Measurements from ENCODE around the gene PLXNC1.

The PLXNC1 gene

DNA sequence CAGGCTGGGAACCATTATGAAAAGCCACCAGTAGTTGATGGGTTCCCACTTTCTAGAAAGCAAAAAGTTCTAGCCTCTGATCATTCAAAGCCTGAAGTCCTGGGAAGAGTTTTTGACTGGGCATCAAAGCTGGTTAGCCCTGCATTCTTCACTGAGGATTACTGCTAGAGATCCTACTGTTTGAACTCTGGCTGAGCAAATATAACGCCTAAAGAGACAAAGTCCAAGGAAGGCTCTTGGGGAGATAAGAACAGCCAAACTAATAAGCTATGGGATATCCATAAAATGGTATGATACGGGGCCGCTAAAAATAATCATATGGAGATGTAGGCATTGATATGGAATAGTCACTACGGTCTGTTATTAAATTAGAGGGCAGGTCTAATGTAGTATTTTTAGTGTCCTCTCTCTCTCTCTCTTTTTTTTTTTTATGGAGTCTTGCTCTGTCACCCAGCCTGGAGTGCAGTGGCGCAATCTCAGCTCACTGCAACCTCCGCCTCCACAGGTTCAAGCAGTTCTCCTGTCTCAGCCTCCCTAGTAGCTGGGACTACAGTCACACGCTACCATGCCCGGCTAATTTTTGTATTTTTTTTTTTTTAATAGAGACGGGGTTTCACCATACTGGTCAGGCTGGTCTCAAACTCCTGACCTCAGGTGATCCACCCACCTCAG lies 35.5 kb downstream of the PLXNC1 start:
- no peak for DNase-seq

DNA sequence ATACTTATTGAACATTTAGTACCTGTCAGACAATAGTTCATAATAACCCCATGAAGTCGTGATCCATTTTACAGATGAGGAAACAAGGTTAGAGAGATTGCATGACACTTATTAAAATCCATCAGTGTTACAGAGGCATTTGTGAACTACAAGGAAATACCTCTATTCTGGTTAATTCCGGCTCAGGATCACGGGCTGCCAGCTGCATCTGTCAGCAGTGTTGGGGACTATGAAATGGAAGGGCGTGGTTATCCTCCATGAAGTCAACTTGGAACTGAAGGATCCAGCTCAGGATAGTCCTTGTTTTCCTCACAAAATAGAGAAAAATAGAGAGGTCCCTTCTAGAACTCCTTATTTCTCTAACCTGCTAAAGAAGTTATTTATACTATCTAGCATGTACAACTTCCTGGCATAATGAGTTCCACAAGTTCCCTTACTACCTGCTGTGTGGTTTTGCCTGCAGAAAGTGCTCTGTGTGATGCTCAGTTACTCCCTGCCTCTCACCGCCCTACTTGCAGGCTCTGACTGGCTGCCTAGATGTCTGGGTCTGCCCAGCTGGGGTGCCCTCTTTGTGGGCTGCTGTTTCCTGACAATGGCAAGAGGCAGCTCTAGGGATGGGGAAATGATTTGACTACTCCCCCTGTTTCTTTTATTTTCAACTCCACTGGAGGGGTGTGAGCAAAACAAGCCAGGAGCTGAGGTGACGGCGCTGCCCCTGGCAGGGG lies 36.8 kb downstream of the PLXNC1 start:
- DNase-seq = no peak

DNA sequence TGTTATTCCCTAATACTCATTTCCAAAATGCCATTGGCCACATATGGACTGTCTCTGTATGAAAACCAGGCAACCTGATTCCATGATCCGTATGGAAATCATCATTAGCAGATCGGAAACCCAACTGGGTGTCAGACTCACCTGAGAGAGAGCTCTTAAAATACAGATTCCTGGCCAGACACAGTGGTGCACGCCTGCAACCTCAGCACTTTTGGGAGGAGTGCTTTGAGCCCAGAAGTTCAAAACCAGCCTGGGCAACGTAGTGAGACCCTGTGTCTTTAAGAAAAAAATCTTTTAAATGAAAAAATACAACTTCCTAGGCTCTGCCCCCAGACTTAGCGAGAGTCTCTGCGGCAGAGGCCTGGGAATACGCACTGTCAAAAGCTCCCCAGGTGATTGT lies 37.4 kb downstream of the PLXNC1 start:
- no peak for DNase-seq

DNA sequence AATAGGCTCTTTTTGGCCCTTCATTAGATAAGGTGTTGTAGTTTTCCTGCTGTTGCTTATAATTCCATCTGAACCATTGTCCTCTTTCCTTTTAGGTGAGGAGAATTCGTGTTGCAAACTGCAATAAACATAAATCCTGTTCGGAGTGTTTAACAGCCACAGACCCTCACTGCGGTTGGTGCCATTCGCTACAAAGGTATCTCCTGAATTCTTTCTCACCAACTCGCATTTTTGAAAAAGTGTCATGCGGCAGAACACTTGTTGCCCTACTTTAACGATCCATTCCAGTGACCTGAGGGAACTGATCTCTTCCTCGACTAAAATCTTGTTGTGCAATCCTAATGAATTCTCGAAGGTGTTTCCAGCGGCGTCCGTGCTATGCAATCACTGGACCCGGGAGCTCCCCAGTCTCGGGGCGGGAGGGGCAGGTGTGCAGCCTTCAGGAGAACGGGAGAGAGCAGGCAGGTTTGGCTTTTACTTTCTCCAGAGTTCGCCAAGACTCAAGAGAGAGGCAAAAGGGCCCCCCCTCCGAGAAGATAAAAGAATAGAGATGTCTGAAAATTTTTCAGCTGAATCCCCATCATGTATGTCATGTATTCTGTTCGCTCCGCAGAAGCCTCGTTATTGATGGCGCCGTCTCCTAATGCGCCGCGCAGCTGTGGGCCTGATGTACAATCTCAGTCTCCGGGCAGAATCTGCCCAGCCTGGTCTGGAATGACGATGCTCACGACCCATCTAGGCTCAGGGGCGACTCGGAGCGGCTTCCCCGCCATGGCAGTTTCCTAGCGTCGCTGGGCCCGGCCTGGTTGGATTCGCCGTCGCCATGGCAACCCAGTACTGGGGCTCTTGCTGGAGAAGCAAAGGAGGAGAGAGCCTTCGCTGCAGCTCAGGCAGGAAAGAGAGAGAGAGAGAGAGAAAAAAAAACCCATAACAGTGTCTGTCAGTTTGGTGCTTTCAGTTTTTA lies 38.2 kb downstream of the PLXNC1 start:
- no peak for DNase-seq

DNA sequence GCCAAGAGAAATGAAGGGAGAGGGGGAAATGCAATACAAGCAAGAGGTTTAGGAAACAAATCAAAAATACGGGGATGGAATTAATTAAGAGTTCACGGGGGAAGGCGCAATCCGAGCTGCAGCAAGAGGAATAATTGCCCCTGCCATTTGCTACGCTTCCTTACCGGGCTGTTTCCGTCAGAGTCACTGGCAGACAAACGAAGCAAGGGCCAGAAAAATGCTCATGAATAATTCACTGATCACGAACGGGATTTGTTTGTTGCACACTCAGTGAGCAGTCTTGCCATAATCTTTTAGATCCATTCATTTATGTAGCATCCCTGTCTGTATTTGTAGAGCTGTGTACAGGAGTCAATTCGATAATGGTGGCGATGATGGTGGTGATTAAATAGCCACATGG lies 39.0 kb downstream of the PLXNC1 start:
- DNase-seq = no peak

DNA sequence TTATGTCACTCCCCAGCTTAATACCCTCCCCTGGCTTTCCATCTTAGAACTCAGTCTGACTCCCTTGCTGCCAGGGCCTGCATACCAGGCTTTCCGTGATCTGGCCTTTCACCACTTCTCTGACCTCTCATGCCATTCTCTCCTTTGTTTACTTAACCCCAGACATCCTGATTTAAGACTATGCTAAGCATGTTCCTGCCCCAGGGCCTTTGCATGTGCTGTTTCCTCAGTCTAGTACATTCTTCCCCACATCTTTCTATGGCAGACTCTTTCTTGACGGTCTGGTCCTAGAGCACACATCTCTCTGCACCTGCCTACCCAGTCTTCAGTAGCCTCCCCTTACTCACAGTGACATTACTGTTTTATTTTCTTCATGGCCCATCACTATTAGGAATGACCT lies 42.2 kb downstream of the PLXNC1 start:
- no peak for DNase-seq

DNA sequence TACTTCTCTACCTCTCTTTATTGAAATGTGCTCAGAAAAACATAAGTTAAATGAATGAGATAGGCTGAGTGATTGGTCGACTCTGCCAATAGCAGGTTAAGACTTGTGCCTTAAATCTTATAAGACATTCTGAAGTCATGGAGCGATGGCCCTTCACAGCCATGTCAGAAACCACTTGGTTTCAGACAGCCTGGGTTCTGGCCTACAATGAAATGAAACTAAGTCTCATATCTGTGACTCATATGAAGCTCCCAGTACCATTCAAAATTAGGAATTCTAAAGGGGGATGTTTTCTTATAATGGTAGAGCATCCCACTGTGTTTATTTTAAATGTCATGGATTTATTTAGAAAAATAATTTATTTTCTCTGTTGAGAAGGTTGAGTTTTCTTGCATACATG lies 42.6 kb downstream of the PLXNC1 start:
- DNase-seq = no peak

DNA sequence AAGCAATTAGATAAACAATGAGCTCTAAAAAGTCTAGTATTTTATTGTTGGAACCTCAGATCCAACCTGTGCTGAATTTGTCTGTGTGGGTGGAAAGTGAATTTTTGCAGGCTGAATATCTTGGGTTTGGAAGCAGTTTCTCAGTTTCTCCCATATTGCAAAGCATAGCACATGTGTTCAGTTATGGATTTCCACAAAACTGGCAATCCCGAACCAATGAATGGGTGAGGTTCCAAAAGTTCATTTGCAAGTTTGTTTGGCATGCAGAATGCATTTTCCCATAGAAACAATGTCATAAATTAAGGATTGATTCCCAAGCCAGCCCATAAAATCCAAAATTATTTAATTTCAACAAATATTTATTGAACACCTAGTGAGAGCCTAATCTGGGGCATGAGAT lies 43.4 kb downstream of the PLXNC1 start:
- DNase-seq = no peak

DNA sequence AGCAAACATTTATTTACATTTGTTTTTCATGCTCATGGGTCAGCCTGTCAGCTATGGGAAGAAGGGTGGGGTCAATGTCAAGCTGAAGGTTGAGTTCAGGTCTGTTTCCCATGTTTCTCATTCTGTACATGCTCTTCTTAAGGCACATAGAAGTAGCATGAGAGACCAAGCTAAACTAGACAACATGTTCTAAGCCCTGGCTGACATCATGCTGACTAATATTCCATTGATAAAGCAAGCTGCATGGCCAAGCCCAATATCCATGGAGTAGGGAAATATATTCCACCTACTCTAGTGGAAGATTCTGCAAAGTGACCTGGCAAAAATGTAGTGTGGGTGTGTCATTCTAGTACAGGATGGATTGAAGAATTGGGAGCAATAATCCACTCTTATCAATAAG lies 44.1 kb downstream of the PLXNC1 start:
- no peak for DNase-seq

DNA sequence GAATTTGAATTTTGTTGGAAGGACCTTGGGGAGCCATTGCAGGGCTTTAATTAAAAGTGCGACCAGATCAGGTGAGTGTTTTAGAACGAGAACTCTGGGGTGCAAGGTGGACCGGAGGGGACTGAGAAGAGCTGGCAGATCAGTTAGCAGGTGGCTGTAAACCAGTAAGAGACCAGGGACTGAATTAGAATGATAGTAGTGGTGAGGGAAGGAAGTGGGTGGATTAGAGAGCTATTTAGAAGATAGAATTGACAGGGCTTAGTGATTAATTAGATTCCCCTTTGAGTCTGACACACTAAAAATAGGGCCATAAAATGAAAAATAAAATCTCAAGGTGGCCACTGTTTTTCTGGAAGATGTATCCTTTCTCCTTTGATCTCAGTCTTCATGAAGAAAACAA lies 44.8 kb downstream of the PLXNC1 start:
- DNase-seq = no peak

DNA sequence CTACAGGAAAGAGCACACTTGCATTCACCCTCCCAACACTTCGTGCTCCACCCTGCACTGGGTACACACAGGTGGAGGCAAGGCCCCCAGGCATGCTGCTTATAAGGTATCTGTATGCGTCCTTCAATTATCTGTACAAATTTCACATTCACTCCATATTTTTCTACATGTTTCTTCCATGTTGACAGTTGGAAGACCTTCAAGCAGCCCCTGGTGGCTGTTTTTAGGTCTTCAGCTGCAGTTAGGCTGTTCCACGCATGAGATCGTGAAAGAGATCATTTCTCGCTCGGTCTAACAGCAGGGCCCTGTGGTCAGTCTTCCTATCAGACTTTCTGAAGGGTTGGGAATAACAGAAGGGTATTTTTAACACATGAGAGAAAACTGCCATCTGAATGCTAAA lies 47.1 kb downstream of the PLXNC1 start:
- DNase-seq = no peak

DNA sequence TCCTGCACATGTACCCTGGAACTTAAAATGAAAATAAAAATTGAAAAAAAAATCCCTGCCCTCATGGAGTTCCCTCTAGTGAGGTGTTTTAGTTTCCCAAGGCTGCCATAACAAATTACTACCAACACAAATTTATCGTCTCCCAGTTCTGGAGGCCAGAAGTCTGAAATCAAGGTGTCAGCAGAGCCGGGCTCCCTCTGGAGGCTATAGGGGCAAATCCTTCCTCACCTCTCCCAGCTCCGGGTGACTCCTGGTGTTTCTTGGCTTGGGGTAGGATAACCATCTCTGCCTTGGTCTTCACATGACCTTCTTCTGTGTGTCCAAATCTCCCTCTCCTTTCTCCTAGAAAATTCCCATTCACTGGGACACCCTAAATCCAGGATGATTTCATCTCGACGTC lies 50.1 kb downstream of the PLXNC1 start:
- no peak for DNase-seq

DNA sequence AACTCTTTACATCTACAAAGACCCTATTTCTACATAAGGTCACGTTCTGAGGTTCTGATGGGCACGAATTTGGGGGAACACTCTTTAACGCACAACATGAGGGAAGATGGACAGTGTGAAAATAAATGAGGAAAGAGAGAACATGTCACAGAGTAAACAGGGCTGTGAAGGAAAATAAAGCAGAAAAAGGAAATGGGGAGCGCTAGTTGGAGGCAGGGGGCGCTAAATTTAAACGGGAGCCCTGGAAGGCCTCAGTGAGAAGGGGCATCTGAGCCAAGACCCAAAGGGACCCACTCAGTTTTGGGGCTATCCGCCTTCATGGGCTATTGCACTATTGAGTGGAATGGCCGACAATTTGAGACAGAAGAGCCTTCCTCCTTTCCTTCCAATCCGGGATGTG lies 50.5 kb downstream of the PLXNC1 start:
- DNase-seq = no peak

DNA sequence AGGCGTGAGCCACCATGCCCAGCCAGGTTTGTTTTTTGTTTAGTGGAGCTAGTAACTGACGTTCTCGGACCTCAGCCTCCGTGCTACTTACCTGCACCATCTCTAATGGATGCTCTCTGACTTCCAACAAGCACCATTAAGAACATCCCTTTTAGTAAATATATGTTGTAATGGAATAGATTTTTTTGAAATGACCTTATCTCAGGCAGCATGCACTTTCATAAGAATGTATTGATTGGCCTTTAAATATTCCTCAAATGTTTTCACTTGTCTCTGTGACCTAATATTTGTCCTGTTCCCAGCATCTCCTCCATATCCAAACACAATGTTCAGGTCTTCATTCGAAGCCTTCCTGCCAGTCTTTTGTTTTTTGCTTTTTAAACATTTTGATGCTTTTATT lies 51.7 kb downstream of the PLXNC1 start:
- no peak for DNase-seq

DNA sequence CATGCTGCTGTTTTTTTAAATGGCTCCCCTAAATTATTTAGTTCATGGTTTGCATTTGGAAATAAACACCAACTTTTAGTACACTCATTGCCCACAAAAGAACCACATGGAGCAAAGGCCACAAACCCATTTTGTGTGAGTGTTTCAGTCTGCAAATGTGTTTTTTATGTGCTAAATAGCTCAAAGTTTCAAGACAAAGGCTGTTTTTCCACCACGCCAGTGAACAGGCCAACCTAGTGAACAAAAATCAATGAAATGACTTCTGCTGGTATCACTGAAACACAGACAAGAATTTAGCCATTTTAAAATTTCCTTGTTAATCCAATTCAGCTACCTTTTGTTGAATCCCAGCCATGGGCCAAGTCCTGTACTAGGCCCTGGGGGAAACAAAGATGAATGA lies 52.3 kb downstream of the PLXNC1 start:
- no peak for DNase-seq

DNA sequence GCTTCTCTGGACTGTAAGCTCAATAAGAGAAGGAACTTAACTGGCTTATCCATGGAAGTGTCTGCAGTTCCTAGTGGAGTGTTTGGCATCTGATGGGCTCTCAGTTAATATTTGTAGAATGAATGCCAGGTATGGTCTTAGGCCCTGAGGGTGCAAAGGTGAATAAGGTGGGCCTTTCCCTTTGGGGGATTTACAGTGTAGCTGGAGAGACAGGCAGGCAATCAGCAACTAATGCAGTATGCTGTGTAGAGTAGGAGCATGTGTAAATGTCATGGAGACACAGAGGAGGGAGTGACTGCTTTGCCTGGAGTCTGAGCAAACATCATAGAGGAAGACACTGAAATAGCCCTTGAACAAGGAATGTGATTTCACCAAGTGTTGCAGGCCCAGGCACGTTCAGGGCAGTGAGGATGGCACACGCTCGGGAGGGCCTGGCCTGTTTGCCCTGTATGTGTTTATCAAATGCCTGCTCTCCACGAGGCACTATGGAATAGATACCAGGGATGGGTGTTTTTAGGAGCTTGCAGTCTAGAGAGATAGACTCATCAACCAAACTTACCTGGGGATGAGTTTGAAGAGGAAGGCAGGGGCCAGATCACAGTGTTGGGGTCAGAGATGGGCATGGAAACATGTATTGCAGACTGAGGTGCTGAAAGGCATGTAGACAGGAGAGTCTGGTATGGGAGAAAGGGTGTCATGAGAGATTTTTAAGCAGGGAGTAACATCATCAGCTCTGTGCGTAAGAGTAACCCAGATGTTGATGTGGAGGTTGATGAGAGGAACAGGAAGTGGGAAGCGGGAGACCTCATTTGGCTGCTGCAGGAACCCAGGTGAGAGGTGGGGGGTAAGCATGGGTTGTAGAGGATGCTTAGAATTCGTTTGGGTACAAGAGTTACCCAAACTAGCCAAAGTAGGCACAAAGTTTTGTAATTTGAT lies 54.1 kb downstream of the PLXNC1 start:
- DNase-seq = no peak

DNA sequence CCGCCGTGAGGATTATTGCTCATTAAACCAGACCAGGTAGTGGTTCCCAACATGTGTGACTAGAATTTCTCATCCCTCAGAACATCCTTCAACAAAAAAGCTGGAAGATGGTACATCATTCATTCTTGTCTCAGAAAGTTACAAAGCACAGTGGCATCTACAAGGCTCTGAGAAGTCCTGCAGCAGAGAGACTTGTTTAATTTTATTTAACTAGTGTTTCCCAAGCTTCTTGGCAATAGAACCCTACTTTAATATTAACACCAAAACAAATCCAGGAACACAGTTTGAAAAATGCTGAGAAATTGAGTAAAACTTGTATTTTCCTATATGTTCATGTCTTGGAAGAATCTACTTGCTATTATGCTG lies 54.8 kb downstream of the PLXNC1 start:
- DNase-seq = no peak

DNA sequence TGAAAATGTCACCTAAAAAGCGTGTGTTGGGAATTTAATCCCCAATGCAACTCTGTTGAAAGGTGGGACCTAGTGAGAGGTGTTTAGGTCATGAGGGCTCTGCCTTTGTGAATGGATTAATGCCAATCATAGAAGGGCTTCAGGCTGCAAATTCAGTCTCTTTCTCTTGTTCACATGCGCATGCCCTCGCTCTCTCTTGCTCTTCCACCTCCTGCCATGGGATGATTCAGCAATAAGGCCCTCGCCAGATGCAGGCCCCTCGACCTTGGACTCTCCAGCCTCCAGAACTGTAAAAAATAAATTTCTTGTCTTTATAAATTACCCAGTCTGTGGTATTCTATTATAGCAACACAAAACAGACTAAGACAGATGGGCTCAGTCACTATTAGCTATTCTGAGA lies 55.4 kb downstream of the PLXNC1 start:
- DNase-seq = no peak

DNA sequence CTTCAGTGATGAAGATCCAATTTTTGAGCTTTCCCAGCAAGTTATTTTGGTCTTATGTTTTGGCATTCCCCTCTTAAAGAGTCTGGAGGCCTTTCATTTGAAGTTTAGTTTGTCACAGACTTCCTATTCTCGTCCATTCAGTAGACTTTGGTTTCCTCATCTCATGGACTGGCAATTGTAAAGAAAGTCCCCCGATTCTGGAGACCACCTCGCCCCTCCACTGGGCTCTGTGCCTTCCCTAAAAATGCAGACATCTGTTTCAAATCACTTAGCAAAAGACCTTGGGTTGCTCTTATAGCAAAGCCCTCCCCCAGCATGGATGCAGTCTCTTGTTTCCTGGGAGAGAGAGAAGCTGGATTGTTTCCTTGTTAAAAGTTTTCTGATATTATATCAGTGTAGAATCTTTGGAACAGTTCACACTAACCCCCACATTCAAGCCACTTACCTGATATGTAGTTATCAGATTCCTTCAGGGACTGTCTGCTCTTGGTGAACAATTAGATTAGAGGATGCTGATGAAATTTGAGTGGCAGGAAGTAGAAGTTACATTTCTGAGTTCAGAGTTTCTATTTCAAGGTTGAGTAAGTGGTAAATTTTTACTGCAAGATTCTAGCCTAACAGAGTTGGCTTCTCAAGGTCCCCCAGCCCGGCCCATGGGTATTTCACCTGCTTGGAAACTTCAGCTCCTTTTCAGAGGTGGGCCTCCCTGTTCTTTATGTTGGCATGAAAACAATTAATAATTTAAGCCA lies 56.3 kb downstream of the PLXNC1 start:
- no peak for DNase-seq

DNA sequence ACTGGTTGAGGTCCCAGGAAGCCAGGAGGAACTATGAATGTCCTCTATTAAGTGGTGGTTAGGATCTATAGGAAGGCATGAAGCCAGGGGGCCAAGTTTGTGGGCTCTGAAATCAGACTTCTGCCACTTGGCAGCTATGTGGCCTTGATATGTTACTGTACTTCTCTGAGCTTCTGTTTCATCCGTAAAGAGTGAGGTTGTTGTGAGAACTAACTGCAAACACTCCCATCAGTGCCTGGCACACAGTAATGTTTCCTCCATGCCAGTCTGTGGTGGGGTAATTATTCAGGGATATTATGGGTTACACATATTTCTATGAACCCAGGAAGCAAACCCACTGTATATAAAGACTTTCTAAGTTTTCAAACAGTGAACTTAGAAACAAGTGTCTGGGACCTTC lies 57.4 kb downstream of the PLXNC1 start:
- DNase-seq = no peak

DNA sequence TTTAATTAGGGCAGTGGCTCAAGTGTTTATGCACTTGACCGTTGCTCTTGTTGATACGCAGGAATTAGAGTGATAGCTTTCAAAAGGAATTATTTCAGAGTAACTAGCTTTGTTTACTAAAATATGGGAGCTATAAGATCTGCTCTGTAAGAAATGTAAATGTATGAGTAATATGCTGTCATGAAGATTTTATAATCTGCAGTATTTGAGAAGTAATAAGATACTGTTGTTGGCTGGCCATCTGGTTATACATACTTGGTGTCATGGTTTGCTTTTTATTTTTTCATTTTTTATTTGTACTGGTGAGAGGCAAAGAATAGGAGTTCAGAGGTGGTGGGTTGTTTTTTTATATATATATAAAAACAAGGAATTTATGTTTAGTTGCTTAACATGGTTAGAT lies 58.5 kb downstream of the PLXNC1 start:
- no peak for DNase-seq

DNA sequence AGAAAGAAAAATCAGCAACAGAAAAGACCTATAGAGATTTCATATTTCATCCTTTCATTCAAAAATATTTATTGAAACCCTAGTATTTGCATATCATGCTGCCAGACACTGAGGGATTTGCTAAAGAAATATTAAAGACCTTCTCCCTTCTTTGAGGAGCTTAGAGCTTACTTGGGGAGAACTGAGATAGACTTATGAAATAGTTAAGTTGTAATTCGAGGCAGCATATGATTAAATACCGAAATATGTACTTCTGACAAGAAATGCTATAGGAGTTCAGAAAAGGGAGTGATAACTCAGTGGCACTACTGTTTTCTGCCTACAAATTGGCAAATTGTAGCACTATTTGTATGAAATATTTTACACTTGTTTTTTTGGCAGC lies 59.1 kb downstream of the PLXNC1 start:
- DNase-seq = no peak
